ENCODE measurements around the gene TMEM89.

DNA sequence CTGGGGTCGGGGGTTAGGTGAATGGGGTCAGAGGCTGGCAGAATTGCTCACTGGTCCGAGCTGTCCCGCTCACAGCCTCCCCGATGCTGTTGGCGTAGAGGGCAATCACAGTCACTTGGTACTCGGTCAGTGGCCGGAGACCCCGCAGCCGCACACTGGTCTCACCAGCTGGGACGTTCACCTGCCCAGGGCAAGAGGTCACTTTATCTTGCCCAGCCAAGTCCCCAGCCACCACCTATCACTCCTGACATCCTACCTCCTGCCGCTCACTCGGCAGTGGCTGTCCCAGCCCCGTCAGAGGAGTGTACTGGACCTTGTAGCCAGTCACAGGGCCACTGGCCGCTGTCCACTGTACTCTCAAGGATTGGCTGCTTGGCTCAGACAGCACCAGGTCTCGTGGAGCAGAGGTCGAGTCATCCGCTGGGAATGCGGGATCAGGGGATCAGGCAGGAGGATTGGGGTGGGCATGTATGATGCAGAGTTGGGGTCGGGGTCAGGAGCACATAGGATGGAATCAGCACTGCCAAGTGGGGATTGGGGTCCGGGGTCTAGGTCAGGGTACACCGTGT, 29.0 kb downstream of the TMEM89 start:
- TF ChIP-seq CTCF (conservative IDR thresholded peaks at IDR 0.05; ENCODE audit: low read depth, low read length) (no peak), POLR2A (IDR thresholded peaks at IDR 0.05; ENCODE audit: low read depth, low read length) (no peak), RAD21 (IDR thresholded peaks at IDR 0.05; ENCODE audit: low read length) (no peak), FOS (IDR thresholded peaks at IDR 0.05; ENCODE audit: low read depth, low read length) (no peak)
